ENCODE results near the gene SDHB.
A peak's percentile ranks its signal among the peaks of the same experiment; 100 is the strongest.

SDHB gene

DNA sequence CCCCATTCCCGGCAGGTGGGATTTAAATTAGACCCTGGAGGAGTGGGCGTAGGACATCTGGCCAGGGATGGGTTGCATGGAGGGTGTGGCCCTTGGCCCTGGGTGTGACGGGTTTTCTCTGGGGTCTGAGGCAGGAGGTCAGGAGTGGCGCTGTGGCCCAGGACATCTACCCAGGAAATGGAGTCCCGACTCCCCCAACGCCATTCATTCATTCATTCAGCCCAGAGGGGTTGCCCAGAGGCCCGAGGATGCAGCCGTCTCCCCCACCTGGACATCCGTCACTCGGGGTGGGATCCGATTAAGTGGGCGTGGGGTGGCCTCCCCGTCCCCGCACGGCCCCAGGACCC is 42.8 kb downstream of the SDHB start:
- DNase-seq: no peak

DNA sequence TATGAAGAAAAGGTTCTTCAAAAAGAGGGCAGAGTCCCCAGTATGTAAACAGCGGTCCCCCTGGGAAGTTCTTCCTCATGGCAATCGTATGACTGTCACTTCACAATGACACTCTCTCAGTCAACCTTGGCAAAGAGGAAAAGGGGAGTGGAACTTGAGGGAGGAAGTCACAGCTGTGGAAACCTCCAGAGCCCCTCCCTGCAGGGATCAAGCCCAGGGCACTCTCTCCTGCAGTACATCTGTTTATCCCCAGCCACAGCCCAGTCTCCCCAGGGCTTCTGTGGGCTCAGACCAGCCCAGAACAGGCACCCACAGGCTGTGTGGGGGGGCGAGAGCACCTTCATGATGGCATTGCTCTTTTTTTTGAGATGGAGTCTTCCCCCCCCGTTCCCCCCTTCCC is 44.1 kb downstream of the SDHB start:
- peak; percentile 17 for DNase-seq

DNA sequence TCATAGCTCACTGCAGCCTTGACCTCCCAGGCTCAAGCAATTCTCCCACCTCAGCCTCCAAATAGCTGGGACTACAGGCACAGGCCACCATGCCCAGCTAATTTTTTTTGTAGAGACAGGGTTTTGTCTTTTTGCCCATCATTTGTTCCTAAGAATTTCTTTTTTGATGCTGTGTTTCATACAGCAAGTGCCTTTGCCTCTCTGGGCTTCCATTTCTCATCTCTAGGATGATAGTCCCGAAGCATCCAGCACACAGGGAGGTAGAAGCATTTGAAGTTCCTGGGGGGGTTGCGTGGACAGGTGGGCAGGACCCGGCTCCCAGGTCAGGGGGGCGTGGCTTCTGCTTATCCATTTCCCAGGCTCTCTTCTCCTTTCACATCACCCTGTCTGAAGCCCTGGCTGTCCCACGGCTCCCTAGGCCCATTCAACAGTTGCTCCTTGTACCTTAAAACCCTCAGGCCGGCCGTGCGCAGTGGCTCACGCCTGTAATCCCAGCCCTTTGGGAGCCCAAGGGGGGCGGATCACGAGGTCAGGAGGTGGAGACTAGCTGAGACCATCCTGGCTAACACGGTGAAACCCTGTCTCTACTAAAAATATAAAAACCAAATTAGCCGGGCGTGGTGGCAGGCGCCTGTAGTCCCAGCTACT is 45.5 kb downstream of the SDHB start:
- DNase-seq: no peak

DNA sequence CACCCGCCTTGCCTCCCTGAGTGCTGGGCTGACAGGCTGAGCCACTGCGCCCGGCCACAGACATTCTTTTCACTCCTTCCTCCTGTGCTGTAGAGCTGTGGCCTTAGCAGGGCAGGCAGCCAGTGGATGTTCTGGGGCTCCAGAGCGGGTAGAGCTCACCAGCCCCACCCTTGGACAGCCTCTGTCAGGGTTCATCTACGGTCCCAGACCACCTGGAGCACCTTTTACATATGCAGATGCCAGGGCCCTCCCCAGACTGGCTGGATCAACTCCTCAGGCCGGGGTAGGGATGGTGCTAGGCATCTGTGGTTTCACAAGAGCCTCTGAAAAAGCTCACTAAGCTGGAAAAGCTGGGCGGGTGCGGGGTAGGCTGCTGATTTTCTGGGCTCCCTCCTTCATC is 46.7 kb downstream of the SDHB start:
- DNase-seq: no peak

DNA sequence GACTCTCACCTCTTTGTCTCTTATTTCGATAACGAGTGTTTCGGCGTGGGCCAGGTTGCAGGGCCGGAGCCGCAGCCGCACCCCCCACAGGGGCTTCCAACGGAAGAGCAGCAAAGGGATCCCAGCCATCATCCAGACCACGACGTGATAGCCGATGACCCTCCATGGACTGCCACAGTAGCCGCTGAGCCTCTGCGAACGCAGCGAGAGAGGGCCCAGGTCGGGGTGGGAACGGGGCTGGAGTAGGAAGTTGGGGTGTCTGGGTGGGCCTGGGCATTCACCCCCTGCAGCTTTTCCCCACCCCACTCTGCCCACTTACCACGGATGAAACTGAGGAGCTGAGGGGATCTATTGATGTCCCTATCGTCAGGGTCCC is 48.5 kb downstream of the SDHB start:
- DNase-seq: no peak

DNA sequence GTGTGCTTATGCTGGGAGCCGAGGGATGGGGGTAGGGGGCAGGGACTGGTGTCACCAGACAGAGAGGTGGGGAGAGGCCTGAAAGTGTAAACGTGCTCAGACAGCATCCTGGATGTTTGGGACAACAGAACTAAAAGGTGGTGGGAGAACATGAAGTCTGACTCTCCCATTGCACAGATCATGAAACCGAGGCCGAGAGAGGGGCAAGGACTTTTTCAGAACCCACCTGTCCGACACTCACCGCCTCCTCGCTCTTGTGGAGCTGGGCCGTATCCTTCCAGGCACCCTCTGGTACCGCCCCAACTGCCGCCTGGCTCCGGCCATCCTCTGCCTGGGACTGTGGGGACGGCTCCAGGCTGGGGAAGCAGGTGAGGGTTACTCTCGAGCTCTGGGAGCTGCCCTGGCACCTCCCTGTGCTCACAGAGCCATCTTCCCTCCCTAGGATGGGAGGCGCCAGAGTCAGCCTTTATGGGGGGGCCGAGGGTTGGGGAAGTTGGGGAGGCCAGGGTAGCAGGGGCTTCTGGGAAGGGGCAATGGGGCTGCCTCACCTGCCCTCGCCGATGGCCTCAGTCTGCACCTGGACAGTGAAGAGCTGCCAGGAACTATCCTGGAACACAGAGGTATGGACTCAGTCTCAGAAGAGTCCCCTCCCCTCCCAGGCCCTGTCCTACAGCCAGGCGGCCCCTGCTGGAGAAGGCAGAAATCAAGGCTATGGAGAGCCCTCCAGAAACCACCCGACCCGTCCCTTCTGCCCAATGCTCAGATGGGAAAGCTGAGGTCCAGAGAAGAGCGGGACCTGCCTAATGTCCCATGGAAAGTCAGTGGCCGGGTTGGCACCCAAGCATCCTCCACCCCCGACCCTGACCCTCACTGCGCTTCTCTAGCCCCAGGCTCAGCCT is 49.1 kb downstream of the SDHB start:
- no peak for DNase-seq

DNA sequence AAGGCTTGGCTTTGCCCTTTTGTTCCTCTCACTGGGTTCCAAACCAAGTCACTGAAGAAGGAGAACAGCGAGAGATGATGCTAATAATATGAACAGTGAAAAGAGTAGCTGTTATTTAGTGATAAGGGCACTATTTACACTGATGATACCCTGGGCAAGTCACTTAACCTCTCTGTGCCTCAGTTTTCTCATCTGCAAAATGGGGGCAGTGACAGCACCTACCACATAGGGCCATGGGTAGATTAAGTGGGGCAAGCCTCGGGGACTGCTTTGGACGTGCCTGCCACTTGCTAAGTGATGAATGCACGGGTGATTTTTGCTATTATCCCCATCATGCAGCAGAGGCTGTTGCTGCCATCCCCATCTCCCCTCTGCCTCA is 51.3 kb downstream of the SDHB start:
- no peak for DNase-seq

DNA sequence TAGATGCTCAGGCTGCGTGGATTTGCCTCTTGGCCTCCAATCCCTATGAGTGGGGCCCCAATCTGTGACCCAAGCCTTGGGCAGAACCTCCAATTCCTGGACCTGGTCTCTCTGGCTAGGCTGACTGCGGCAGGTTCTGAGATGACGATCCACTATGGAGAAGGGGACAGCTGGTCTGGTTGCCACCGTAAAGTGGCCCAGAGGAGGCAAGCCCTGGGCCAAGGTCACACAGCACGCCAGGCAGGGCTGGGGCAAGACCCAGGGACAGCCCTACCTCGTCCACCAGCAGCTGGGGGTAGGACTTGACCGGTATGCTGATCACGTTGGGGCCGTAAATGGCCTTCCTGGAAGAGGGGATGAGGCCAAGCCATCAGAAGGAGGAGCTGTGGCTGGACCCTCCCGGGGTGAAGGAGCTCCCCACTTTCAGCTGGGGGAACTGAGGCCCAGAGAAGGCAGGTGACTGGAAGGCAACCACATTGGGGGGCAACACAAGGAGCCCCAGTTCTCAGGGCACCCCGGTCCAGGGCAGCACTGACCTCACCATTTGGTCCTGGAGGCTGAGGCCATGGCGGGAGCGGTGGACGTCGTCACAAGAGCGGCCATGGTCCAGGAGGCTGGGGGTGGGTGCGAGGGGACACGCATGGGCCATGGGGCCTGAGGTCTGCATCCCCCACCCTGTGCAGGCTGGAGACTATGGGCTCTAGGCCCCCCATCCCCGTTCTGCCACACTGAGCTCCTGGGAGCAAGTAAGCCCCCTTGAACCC is 51.9 kb downstream of the SDHB start:
- DNase-seq: no peak

DNA sequence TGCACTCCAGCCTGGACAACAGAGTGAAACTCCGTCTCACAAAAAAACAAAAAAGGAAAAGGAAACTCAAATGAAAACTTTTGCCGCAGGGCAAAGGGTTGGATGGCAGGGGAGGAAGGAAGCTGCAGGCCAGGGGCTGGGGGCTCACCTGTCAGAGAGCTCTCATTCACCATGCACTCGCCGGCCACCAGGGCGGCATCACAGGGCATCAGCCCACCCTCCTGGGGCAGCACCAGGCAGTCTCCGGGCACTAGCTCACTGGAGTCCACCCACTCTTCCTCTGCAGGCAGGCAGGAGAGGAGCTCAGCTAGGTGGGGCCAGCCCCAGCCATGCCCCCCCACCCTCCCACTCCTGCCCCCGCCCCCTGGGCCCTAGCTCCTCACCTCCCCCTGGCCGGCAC is 54.0 kb downstream of the SDHB start:
- no peak for DNase-seq

DNA sequence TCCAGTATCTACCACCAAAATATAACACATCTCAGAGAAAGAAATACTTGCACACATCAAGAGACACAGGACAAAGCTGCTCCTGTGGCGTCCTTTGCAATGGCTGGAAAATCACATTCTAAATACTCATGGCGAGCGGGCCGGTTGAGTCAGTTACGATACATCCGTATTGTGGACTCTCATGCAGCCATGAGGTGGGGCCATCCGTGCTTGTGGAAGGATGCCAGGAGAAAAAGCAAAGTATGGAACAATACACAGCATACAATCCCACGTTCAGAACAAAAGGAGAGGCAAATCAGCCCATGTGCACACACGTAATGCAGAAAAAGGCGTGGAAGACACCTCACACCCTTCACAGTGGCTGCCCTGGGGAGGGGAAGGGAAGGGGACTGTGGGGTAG is 55.2 kb downstream of the SDHB start:
- DNase-seq: no peak

DNA sequence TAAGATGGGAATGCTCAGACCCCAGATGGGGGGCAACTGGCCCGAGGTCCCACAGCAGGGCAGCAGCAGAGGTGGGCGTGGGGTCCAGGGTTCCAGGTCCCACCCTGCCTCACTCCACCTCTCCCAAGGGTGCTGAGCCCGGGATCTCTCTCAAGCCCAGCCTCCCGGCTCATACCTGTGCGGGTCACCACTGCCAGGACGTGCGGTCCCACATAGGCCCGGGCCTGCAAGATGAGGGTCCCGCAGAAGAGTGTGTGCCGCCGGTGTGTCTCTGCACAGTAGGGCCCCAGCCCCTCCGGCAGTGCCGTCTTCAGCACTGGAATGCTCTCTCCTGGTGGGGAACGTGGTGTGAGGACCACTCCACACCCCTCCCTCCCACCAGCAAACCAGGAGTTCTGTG is 57.0 kb downstream of the SDHB start:
- no peak for DNase-seq

DNA sequence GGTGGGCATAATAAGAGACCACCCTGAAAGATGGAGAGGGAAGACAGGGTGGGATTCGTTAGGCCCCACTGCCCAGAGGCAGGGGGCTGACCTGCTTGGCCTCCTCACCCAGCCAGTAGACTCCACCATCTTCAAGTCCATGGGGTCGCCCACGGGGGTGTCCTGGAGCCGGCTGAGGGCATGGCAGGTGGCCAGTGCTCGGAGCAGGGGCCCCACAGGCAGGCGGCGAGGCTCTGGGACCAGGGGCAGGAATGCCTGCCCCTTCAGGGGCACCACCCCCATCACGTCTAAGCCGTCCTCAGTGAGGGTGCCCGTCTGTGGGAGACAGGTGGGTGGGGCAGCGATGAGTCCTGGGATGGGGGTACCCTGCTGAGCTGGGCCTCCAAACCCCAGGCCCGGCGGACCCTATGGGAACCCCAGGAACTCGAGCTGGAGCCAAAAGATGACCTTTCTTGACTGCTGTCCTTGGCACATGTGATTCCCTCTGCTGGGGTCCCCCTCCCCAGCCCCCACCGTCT is 60.3 kb downstream of the SDHB start:
- DNase-seq: no peak

DNA sequence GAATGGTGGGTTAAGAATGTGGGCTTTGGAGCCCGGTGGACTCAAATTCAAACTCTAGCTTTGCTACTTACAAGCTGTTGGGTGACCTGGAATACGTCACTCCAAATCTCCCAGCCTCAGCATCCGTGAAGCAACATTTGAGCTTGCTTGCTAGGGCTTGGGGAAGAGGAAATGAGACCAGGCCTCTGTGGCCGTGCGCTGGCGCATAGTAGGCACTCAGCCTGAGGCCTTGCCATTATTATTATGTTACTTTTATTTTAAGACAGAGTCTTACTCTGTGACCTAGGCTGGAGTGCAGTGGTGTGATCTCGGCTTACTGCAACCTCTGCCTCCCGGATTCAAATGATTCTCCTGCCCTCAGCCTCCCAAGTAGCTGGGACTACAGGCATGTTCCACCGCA is 61.2 kb downstream of the SDHB start:
- DNase-seq: no peak

DNA sequence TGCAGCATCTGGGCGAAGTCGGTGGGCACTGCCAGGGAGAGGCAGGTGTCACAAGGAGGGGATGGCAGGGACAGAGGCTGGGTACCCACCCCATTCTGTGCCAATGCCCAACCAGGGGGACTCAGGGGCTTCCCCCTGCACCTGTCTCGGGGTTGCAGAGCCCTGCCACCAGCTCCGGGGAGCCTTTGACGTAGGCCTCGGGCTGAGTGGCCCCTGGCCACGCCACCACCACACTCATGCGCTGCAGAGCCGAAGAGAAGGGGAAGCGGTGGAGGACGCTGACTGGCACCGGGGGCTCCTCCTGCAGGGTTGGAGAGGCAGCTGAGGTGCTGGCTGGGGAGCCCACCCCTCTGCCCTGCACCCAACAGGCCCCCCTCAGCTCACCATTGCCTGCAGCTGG is 61.7 kb downstream of the SDHB start:
- DNase-seq: no peak

DNA sequence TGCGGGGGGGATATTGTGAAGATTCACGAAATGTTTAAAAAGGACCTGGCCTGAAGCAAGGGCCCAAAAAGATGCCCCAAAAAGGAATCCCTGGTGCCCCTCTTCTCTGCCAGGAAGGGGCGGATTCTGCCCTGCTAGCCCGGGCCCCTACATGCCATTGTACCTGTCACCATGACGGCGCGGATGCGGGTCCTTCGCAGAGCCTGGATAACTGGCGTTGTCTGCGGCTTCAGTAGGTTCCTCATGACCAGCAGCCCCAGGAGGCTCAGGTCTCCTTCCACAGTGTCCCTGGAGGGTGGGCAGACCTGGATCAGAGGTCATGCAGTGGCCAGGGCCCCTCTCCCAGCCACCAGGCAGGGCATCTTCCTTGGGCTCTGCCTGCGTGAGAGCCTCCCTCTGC is 62.3 kb downstream of the SDHB start:
- no peak for DNase-seq

DNA sequence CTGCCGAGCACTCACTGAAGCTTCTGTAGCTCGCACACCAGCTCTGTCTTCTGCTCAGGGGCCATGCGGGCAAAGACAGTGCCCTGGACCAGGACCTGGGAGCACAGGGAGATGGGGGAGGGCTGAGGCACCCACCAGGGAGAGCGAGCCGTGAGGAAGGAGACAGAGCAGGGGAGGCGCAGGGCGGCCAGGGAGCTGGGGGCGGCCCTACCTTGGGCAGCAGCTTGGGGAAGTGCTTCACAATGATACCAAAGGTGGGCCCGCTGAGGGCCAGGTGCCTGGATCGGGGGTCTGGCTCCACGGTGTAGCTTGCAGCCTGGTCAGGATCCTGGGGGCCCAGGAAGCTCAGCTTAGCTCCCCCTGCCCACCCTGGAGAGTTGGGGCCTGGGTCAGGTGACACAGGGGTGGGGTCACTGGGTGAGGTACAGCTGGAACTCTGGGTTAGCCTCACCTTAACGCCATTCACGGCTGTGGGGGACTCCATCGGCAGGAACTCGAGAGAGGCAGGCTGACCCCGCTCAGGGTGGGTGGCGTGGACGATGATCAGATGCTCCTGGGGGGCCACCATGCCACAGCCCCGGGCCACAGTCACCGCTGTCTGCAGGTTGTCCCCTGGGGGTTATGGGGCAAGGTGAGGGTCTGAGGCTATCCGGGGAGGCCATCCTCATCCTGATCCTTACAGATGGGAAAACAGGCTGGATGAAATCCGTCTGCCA is 64.0 kb downstream of the SDHB start:
- DNase-seq: no peak

DNA sequence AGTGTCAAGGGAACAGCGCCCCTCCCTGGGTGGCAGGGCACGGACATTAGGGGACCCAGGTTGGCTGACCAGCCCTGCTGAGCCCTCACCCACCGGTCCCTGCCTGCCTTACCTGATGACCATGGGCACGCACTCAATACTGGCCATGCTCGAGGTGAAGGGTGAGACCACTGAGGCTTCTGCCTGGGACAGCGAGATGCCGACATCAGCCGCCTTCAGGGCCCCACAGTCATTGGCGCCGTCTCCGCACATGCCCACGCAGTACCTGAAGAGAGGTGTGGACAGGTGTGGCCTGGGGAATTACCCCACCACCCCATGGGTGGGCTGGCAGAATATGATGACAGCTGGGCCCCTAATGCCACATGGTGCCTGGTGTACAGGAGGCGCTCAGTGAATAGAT is 65.6 kb downstream of the SDHB start:
- no peak for DNase-seq

DNA sequence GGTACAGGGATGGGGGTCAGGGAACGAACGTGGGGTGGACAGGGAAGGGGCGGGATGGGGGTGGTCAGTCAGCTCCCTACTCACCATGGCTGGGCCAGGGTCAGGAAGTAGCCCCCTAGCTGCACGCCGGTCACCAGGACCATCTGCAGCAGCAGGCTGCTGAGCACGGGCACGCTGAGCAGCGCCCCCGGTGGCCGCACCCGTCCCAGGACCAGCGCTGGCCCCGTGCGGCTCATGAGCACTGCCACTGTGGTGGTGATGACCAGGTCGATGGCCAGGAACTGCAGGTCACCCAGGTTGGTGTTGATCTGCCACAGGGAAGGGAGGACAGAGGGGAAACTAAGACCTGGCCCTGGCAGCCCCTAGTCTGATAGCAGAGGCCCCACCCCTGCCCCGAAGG is 66.9 kb downstream of the SDHB start:
- DNase-seq: no peak

DNA sequence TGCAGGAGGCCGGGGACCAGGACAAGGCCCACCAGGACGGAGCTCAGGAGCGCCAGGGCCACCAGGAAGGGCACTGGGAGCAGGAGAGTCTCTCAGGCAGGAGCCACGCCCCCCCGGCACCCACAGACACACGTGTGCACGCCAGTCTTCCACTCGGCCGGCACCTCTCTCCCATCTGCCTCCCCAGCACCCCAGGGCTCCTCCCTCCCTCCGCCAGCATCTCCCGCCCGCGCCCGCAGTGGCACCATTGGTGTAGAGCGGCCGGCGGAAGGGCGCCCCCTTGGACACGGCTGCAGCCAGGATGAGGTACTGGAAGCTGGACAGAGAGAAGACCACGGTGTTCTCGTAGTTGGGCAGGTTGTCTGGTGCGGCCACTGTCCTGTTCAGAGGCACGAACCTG is 67.3 kb downstream of the SDHB start:
- no peak for DNase-seq

DNA sequence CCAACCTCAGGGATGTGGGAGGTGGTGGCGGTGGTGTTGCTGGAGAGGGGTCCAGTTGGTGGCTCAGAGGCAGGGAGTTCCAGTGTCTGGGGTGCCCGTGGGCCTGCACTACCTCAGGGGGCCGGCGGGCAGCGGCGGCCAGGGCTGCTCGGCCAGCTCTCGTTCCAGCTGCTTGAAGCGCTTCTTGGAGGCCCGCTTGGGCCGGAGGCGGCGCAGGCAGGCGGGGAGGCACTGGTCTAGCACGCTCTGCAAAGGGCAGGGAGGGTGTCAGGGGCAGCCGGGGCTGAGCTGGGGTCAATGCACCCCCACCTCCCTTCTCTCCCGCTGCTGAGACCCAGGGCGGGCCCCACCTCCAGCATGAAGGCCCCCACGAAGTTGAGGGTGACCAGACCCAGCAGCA is 67.7 kb downstream of the SDHB start:
- no peak for DNase-seq

DNA sequence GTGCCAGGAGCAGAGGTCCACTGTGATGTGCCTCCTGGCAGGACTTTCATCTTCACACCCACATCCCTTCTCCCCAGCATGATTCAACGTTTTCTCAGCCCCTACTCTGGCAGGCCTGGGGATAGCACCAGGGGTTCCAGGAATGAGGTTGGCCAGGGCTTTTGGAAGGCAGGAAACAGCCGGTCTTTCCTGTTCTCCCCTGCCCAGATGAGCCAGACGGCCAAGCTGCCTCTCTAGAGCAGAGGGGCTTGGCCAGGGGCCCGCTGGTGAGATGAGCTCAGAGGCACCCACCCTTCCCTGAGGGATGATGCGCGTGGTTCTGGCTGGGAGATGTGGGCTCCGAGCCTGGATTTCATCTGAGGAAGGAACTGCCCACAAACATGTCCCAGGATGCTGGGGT is 69.1 kb downstream of the SDHB start:
- DNase-seq: peak; percentile 6

DNA sequence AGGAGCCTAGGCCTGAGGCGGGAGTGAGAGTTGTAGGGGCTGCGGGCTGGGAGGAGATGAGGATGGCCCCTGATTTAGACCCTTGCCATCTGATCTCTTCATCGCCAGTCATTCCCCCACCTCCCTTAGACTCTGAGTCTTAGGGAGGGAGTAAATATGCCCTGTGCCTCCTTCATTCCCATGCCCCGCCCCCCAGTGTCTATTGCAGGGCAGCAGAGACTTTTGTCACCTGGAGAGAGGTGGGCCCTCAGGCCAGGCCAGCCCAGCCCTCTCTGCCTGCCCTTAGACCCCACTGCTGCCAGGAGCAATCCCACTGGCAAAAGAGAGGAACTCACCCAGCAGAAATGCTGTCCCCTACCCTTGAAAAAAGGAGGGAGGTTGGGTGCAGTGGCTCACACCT is 70.2 kb downstream of the SDHB start:
- no peak for DNase-seq

DNA sequence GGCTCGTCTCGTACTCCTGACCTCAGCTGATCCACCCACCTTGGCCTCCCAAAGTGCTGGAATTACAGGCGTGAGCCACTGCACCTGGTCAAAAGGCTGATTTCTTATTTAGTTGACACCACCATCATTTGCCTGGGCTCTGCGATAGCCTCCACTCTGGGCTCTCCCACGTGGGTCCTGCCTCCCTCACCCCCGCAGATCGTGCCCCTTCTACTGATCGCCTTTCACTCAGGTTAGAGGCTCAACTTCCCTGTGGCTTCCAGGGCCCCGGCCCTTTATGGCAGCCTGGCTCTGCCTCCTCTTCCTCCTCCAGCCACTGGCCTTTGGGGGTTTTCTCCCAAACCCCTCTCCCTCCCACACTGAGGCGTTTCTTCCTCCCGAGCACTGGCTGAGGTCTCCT is 70.9 kb downstream of the SDHB start:
- no peak for DNase-seq

Measured in NCI-H69 (cell line).